Upper lobe of right lung (tissue), 1 donor: ENCODE data around the gene SLC9A3. TPM values are rescaled to one million over a fixed set of nuclear protein-coding genes. Genes with fewer than 3 reads are reported as not detected.

ENCODE experiments used
- ATAC-seq: fragments of 200-7000 bp; cut with Tn5 transposase; one replicate; pipeline ENCODE4 v1.9.1; 2020; ENCODE audit warnings: mild to moderate bottlenecking, moderate library complexity
- DNase-seq: peaks from one replicate; pipeline ENCODE4 v3.0.0-alpha.2; 2020
- H3K27ac ChIP-seq: fragments of 200-600 bp; one replicate; pipeline ENCODE4 v1.8.0; 2022
- H3K27me3 ChIP-seq: fragments of 200-600 bp; one replicate; pipeline ENCODE4 v1.8.0; 2022; ENCODE audit warnings: mild to moderate bottlenecking
- H3K36me3 ChIP-seq: fragments of 200-600 bp; one replicate; pipeline ENCODE4 v1.8.0; 2022
- H3K4me1 ChIP-seq: fragments of 200-600 bp; one replicate; pipeline ENCODE4 v1.8.0; 2022
- H3K4me3 ChIP-seq: fragments of 200-600 bp; one replicate; pipeline ENCODE4 v1.8.0; 2022; ENCODE audit warnings: mild to moderate bottlenecking
- H3K9me3 ChIP-seq: fragments of 200-600 bp; one replicate; pipeline ENCODE4 v1.8.0; 2022
- CTCF ChIP-seq: fragments of 200-600 bp; IDR thresholded peaks from one replicate; pipeline ENCODE4 v1.8.0; 2022; ENCODE audit warnings: antibody characterized with exemption
- intact Hi-C: fragments of 100-400 bp; cut with DNase I; formaldehyde crosslinking; loops from one replicate; pipeline ENCODE4 v1.11.0; 2022
- total RNA-seq: library from RNA; stranded (reverse); fragmentation: NEBNext Ultra II Directional; extraction: Animal tissue kit (Norgen Biotek cat#: 25700); gene quantifications from one replicate; pipeline ENCODE4 v1.2.1, GENCODE V29; 2021
- donor health status: DM: no; HTN: yes; CAD: no; lungs with severe emphysema.

The SLC9A3 gene
- total RNA-seq, 1 donor from 2014 or later, result 1.0 TPM

- TF ChIP-seq CTCF, result no peak
- DNase-seq, result peak; percentile 60
- Histone ChIP-seq H3K36me3 (no peaks in the 10 kb centered on the region), H3K4me3 (no peak overlapping the region), H3K27me3 (no peaks in the 10 kb centered on the region), H3K4me1 (no peaks in the 10 kb centered on the region), H3K27ac (no peak overlapping the region), H3K9me3 (no peaks in the 10 kb centered on the region)
- ATAC-seq, result no peak
- intact Hi-C loops, result no loop called here
Observed at GRCh38 chr5:423626-424261, 100.5 kb downstream of the SLC9A3 start.

GRCh38 chr5:423233-423565 is 101.0 kb downstream of the SLC9A3 start:
- H3K27ac ChIP-seq, result no peak overlapping the region
- no peak for TF ChIP-seq CTCF
- ATAC-seq (no peak), DNase-seq (peak; percentile 58)
- H3K4me1 ChIP-seq, result no peaks in the 10 kb centered on the region
- no peaks in the 10 kb centered on the region for H3K9me3 ChIP-seq
- no peaks in the 10 kb centered on the region for H3K36me3 ChIP-seq
- H3K4me3 ChIP-seq, result no peak overlapping the region
- no peaks in the 10 kb centered on the region for H3K27me3 ChIP-seq
- intact Hi-C loops, result no loop called here

GRCh38 chr5:422323-423232 is 101.7 kb downstream of the SLC9A3 start:
- no peaks in the 10 kb centered on the region for H3K36me3 ChIP-seq
- peak; percentile 56 for DNase-seq
- ATAC-seq, result no peak
- no peak overlapping the region for H3K4me3 ChIP-seq
- H3K27ac ChIP-seq, result no peak overlapping the region
- H3K27me3 ChIP-seq, result no peaks in the 10 kb centered on the region
- intact Hi-C loops, result no loop called here
- no peaks in the 10 kb centered on the region for H3K9me3 ChIP-seq
- TF ChIP-seq CTCF, result no peak
- no peaks in the 10 kb centered on the region for H3K4me1 ChIP-seq

GRCh38 chr5:421901-422300 is 102.3 kb downstream of the SLC9A3 start:
- ATAC-seq, result no peak
- TF ChIP-seq CTCF, result no peak
- H3K4me3 ChIP-seq, result no peak overlapping the region
- no peaks in the 10 kb centered on the region for H3K36me3 ChIP-seq
- H3K9me3 ChIP-seq, result no peaks in the 10 kb centered on the region
- no peaks in the 10 kb centered on the region for H3K4me1 ChIP-seq
- peak; percentile 60 for DNase-seq
- intact Hi-C loops, result no loop called here
- no peak overlapping the region for H3K27ac ChIP-seq
- H3K27me3 ChIP-seq, result no peaks in the 10 kb centered on the region

- no peaks in the 10 kb centered on the region for H3K4me1 ChIP-seq
- no peak overlapping the region for H3K27ac ChIP-seq
- no peaks in the 10 kb centered on the region for H3K9me3 ChIP-seq
- H3K27me3 ChIP-seq, result no peaks in the 10 kb centered on the region
- no peak for ATAC-seq
- no peak overlapping the region for H3K4me3 ChIP-seq
- intact Hi-C loops, result no loop called here
- peak; percentile 58 for DNase-seq
- no peaks in the 10 kb centered on the region for H3K36me3 ChIP-seq
- TF ChIP-seq CTCF, result no peak
Observed at GRCh38 chr5:421287-421880, 102.9 kb downstream of the SLC9A3 start.
